ENCODE measurements around the gene MAML1.
"Not testable (repeated sequence)": the region's sequence is repeated elsewhere in the genome, so short reads cannot be mapped to it uniquely, and the experiment has no call there.

DNA sequence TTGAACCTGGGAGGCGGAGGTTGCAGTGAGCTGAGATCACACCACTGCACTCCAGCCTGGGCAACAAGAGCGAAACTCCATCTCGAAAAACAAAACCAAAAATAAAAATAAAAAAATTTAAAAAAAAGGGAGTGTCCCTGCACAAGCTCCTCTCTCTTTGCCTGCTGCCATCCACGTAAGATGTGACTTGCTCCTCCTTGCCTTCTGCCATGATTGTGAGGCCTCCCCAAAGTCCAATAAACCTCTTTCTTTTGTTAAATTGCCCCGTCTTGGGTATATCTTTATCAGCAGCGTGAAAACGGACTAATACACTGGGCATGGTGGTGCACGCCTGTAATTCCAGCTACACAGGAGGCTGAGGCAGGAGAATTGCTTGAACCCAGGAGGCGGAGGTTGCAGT, 56.7 kb downstream of the MAML1 start:
- not testable (repeated sequence) for TF ChIP-seq CTCF, POLR2AphosphoS5, POLR2A (IDR thresholded peaks at IDR 0.05)

Measured in gastroesophageal sphincter (tissue), 3 donors.